ENCODE measurements around the gene CD96. TPM values are rescaled to one million over a fixed set of nuclear protein-coding genes. Genes with fewer than 3 reads are reported as not detected.

CD96 gene
- total and polyA plus RNA-seq, 12 donors = 0.22 to 5.6 (median 0.90) TPM; not detected in 1

DNA sequence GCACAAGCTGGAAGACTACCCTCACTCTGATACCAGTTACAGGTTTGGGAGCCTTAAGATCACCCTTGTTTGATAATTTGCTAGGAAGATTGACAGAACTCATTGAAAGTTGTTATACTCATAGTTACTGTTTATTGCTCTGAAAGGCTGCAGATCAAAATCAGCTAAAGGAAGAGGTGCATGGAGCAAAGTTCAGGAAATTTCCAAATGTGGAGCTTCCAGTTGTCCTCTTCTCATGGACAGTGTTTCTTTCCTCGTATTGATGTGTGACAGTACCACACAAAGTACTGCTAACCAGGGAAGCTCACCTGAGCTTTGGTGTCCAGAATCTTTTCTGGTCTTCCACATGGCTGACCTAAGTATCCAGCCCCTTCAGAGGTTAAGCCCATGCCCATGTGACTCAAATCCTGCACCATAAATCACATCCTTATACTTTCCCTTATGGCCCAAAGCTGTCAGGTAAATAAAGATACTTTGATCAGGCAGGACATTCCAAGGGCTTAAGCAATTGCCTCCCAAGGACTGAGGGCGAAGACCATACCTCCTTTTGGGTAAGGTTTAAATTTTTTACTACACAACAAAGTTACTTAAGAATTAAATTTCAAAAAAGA, 146.3 kb downstream of the CD96 start:
- Histone ChIP-seq H3K27me3 (no peaks in the 10 kb centered on the region), H3K27ac (no peak overlapping the region), H3K36me3 (replicated peaks in 1 of 2) (no peaks in the 10 kb centered on the region), H3K4me1 (replicated peaks in 1 of 2) (no peaks in the 10 kb centered on the region), H3K9me3 (replicated peaks in 1 of 3) (no peaks in the 10 kb centered on the region), H3K4me3 (no peak overlapping the region)
- no peak for TF ChIP-seq POLR2A (IDR thresholded peaks at IDR 0.05)
- TF ChIP-seq, protein P1, sequence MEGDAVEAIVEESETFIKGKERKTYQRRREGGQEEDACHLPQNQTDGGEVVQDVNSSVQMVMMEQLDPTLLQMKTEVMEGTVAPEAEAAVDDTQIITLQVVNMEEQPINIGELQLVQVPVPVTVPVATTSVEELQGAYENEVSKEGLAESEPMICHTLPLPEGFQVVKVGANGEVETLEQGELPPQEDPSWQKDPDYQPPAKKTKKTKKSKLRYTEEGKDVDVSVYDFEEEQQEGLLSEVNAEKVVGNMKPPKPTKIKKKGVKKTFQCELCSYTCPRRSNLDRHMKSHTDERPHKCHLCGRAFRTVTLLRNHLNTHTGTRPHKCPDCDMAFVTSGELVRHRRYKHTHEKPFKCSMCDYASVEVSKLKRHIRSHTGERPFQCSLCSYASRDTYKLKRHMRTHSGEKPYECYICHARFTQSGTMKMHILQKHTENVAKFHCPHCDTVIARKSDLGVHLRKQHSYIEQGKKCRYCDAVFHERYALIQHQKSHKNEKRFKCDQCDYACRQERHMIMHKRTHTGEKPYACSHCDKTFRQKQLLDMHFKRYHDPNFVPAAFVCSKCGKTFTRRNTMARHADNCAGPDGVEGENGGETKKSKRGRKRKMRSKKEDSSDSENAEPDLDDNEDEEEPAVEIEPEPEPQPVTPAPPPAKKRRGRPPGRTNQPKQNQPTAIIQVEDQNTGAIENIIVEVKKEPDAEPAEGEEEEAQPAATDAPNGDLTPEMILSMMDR (IDR thresholded peaks at IDR 0.05) = no peak
- DNase-seq = no peak
- 86 to 98% (median 88%) methylated on average over 2 of the region's 2 CpGs for WGBS, 4 donors
- intact Hi-C loops (cut with DNase I) = no loop called here

DNA sequence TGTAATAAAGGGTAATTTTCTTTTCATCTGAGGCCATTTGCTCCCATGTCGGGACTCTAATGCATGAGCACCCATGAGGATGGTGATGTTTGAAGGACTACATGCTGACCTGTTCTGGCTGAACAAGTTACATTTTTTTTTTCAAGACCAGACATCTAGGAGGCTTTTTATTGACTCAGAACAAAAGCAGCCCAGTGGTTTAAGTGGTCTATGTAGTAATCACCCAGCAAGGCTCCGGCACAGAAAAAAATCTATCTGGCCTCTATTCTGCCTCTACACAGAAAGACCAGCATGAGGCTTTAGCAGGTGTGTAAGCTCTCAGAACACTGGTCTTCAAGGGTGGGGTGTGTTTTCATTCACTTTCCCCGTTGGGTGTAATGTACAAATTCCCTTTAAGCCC, 148.2 kb downstream of the CD96 start:
- no peak overlapping the region for H3K27ac ChIP-seq
- H3K36me3 ChIP-seq (replicated peaks in 1 of 2) = no peaks in the 10 kb centered on the region
- TF ChIP-seq POLR2A (IDR thresholded peaks at IDR 0.05) = no peak
- TF ChIP-seq, protein P1 (IDR thresholded peaks at IDR 0.05) = no peak
- DNase-seq = no peak
- no peaks in the 10 kb centered on the region for H3K9me3 ChIP-seq (replicated peaks in 1 of 3)
- H3K27me3 ChIP-seq = no peaks in the 10 kb centered on the region
- 77 to 94% (median 81%) methylated on average over 3 of the region's 3 CpGs for WGBS, 4 donors
- intact Hi-C loops (cut with DNase I) = no loop called here
- H3K4me1 ChIP-seq (replicated peaks in 1 of 2) = no peaks in the 10 kb centered on the region
- no peak overlapping the region for H3K4me3 ChIP-seq

DNA sequence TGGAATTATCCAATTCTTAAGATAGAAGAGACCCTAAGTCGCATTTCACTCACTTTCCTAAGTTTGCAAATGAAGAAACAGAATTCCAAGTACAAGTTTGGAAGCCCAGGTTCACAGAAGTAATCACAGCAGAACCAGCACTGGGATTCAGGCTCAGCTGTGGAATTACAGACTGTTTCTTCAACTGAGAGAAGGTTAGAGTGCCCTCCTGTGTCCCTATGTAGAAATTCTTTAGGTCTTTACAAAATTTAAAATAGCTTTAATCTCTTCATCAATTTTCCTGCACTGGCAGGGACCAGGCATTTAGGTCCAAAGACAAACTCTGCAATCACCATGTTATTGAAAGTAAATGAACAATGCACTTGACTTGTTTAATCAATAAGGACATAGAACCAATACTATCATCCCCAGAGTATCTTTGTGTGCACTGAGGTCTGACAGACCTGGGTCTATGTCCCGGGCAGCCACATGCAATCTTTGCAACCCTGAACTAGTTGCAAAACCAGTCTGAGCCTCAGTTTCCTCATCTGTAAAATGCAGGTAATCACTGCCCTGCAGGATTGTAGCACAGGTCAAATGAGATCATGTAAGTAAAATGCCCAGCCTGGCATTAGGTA, 149.4 kb downstream of the CD96 start:
- no peak for DNase-seq
- no peaks in the 10 kb centered on the region for H3K4me1 ChIP-seq (replicated peaks in 1 of 2)
- no peaks in the 10 kb centered on the region for H3K27me3 ChIP-seq
- no peaks in the 10 kb centered on the region for H3K36me3 ChIP-seq (replicated peaks in 1 of 2)
- H3K9me3 ChIP-seq (replicated peaks in 1 of 3) = no peaks in the 10 kb centered on the region
- TF ChIP-seq, protein P1 (IDR thresholded peaks at IDR 0.05) = peak in 5 of 6 experiments; percentile 5 to 52 (median 40)
- TF ChIP-seq POLR2A (IDR thresholded peaks at IDR 0.05) = no peak
- no peak overlapping the region for H3K4me3 ChIP-seq
- no peak overlapping the region for H3K27ac ChIP-seq
- WGBS, 4 donors = 50 to 58% (median 53%) methylated on average over 2 of the region's 2 CpGs
- intact Hi-C loops (cut with DNase I) = no loop called here

- no peak for TF ChIP-seq POLR2A (IDR thresholded peaks at IDR 0.05)
- TF ChIP-seq, protein P1 (IDR thresholded peaks at IDR 0.05) = no peak
- WGBS, 4 donors = 52 to 59% (median 57%) methylated on average over 8 of the region's 8 CpGs
- Histone ChIP-seq H3K27me3 (no peaks in the 10 kb centered on the region), H3K27ac (no peak overlapping the region), H3K4me3 (no peak overlapping the region), H3K9me3 (replicated peaks in 1 of 3) (no peaks in the 10 kb centered on the region), H3K4me1 (replicated peaks in 1 of 2) (no peaks in the 10 kb centered on the region), H3K36me3 (replicated peaks in 1 of 2) (no peaks in the 10 kb centered on the region)
- intact Hi-C loops (cut with DNase I) = no loop called here
- DNase-seq = no peak
Observed at GRCh38 chr3:111692593-111693552, 150.9 kb downstream of the CD96 start.

Measured in adrenal gland (tissue), 12 donors.